IMR-90 (cell line): ENCODE measurements around the gene SSPN. TPM values are rescaled to one million over a fixed set of nuclear protein-coding genes. Genes with fewer than 3 reads are reported as not detected.

Experiments
- ATAC-seq: fragments of 200-7000 bp; cut with Tn5 transposase; 2 replicates; pipeline ENCODE4 v1.9.1; 2020; ENCODE audit warnings: low read depth, mild to moderate bottlenecking, moderate library complexity
- BruUV-seq: library from RNA; stranded (reverse); fragments of 400-500 nt; replicated peaks from 2 replicates; lab custom pipeline; 2021; lab: Mats Ljungman, UMichigan
- CTCF ChIA-PET: fragments of 300-600 bp; formaldehyde crosslinking; extraction: SDS; loops from one replicate; lab custom pipeline; 2021; ENCODE audit warnings: antibody characterized with exemption; lab: Yijun Ruan, JAX
- POLR2A ChIA-PET: fragments of 300-600 bp; sonication (Branson Sonifier 250); formaldehyde crosslinking; loops from one replicate; lab custom pipeline; 2022; ENCODE audit warnings: antibody characterized with exemption; ENCODE audit not compliant: unreplicated experiment; lab: Charles Lee
- DNase-seq: peaks from one replicate; pipeline ENCODE4 v3.0.0; 2013
- H2AFZ ChIP-seq: replicated peaks from 2 replicates; pipeline ENCODE3; 2013; ENCODE audit warnings: low read length, mild to moderate bottlenecking; ENCODE audit not compliant: poor library complexity
- H2AK5ac ChIP-seq: 2 replicates; pipeline ENCODE4 v1.6.1; 2013; ENCODE audit warnings: low read depth, low read length, inconsistent platforms
- H2AK9ac ChIP-seq: replicated peaks from 2 replicates; pipeline ENCODE3; 2013; ENCODE audit warnings: mild to moderate bottlenecking, low read depth, low read length, moderate library complexity; ENCODE audit not compliant: poor library complexity
- H2BK120ac ChIP-seq: 2 replicates; pipeline ENCODE4 v1.6.1; 2013; ENCODE audit warnings: low read depth, low read length, inconsistent platforms
- H2BK15ac ChIP-seq: 3 replicates; pipeline ENCODE4 v1.6.1; 2013; ENCODE audit warnings: low read depth, low read length, inconsistent platforms
- H2BK20ac ChIP-seq: 2 replicates; pipeline ENCODE4 v1.6.1; 2013; ENCODE audit warnings: low read depth, mild to moderate bottlenecking, inconsistent platforms, low read length, moderate library complexity
- H2BK5ac ChIP-seq: 2 replicates; pipeline ENCODE4 v1.6.1; 2013; ENCODE audit warnings: mild to moderate bottlenecking, low read depth, low read length, inconsistent platforms; ENCODE audit not compliant: poor library complexity, severe bottlenecking
- H3K14ac ChIP-seq: replicated peaks from 2 replicates; pipeline ENCODE4 v1.6.1; 2013; ENCODE audit warnings: low read depth, low read length, inconsistent platforms
- H3K18ac ChIP-seq: 2 replicates; pipeline ENCODE4 v1.6.1; 2013; ENCODE audit warnings: low read depth, low read length, control low read depth
- H3K23ac ChIP-seq: 2 replicates; pipeline ENCODE4 v1.6.1; 2013; ENCODE audit warnings: low read depth, low read length, inconsistent platforms
- H3K27ac ChIP-seq: 2 replicates; pipeline ENCODE4 v1.5.1; 2013; ENCODE audit warnings: mild to moderate bottlenecking, control low read depth, low read length; ENCODE audit not compliant: insufficient read depth
- H3K27me3 ChIP-seq: 2 replicates; pipeline ENCODE4 v1.6.1; 2013; ENCODE audit warnings: low read length; ENCODE audit not compliant: control insufficient read depth, insufficient read depth
- H3K36me3 ChIP-seq: 2 replicates; pipeline ENCODE4 v1.6.1; 2013; ENCODE audit warnings: low read length, mixed read lengths; ENCODE audit not compliant: control insufficient read depth, insufficient read depth
- H3K4ac ChIP-seq: 2 replicates; pipeline ENCODE4 v1.6.1; 2013; ENCODE audit warnings: low read depth, low read length, inconsistent platforms
- H3K4me1 ChIP-seq: 2 replicates; pipeline ENCODE4 v1.6.1; 2013; ENCODE audit warnings: low read length, mixed read lengths; ENCODE audit not compliant: control insufficient read depth, insufficient read depth
- H3K4me2 ChIP-seq: 2 replicates; pipeline ENCODE4 v1.6.1; 2013; ENCODE audit warnings: low read depth, mild to moderate bottlenecking, control low read depth, low read length, moderate library complexity
- H3K4me3 ChIP-seq: 2 replicates; pipeline ENCODE4 v1.5.1; 2013; ENCODE audit warnings: low read depth, mild to moderate bottlenecking, control low read depth, low read length, moderate library complexity; ENCODE audit not compliant: insufficient read depth
- H3K56ac ChIP-seq: 2 replicates; pipeline ENCODE4 v1.6.1; 2013; ENCODE audit warnings: low read length, inconsistent platforms; ENCODE audit not compliant: insufficient read depth; ENCODE audit errors: extremely low read depth
- H3K79me1 ChIP-seq, 2 experiments: 2 replicates each; pipeline ENCODE4 v1.6.1; 2013; ENCODE audit warnings: low read length in 2 of 2, inconsistent platforms in 1 of 2, low read depth in 1 of 2
- H3K9ac ChIP-seq: 2 replicates; pipeline ENCODE4 v1.6.1; 2013; ENCODE audit warnings: low read depth, low read length, control low read depth
- H3K9me1 ChIP-seq: 2 replicates; pipeline ENCODE4 v1.6.1; 2013; ENCODE audit warnings: low read length, inconsistent platforms; ENCODE audit not compliant: insufficient read depth
- H3K9me3 ChIP-seq: 2 replicates; pipeline ENCODE4 v1.6.1; 2013; ENCODE audit warnings: low read length; ENCODE audit not compliant: control insufficient read depth, insufficient read depth
- H4K20me1 ChIP-seq: 2 replicates; pipeline ENCODE4 v1.6.1; 2013; ENCODE audit warnings: low read length, inconsistent platforms; ENCODE audit not compliant: insufficient read depth
- H4K5ac ChIP-seq: 2 replicates; pipeline ENCODE4 v1.6.1; 2013; ENCODE audit warnings: mild to moderate bottlenecking, low read depth, low read length, control low read depth
- H4K8ac ChIP-seq, 2 experiments: 2 replicates each; pipeline ENCODE4 v1.6.1; 2013; ENCODE audit warnings: low read depth in 2 of 2, low read length in 2 of 2, control low read depth in 1 of 2, inconsistent platforms in 1 of 2
- H4K91ac ChIP-seq: 2 replicates; pipeline ENCODE4 v1.6.1; 2013; ENCODE audit warnings: low read depth, low read length, inconsistent platforms; ENCODE audit not compliant: insufficient read depth
- BHLHE40 ChIP-seq: fragments of 150-350 bp; IDR thresholded peaks from 2 replicates; pipeline ENCODE4 v1.6.1; 2016; ENCODE audit warnings: mild to moderate bottlenecking, low read depth, low read length
- CHD1 ChIP-seq: IDR thresholded peaks from 2 replicates; pipeline ENCODE4 v1.6.1; 2012; ENCODE audit warnings: low read depth, low read length, improper control_type of control experiment
- RCOR1 ChIP-seq: IDR thresholded peaks from 2 replicates; pipeline ENCODE4 v1.6.1; 2012; ENCODE audit warnings: mild to moderate bottlenecking, low read length, improper control_type of control experiment; ENCODE audit not compliant: insufficient replicate concordance
- RFX5 ChIP-seq: IDR thresholded peaks from 2 replicates; pipeline ENCODE4 v1.8.0; 2012; ENCODE audit warnings: low read depth, mild to moderate bottlenecking, low read length, moderate library complexity
- USF2 ChIP-seq: fragments of 150-350 bp; IDR thresholded peaks from 2 replicates; pipeline ENCODE4 v1.6.1; 2017; ENCODE audit warnings: mild to moderate bottlenecking, antibody characterized with exemption, low read length, low read depth
- WGBS, 2 experiments: methylation state at CpG; one replicate each; pipeline versions ENCODE4 v1.1.5 to v1.1.7; 2013; ENCODE audit warnings: missing lambda C conversion rate in 2 of 2; ENCODE audit not compliant: insufficient read length in 1 of 2; ENCODE audit errors: extremely low coverage in 2 of 2; 5-methylcytosine and 5-hydroxymethylcytosine counted together
- dilution Hi-C: fragments of 300-500 bp; cut with HindIII; formaldehyde crosslinking; loops from one replicate; pipeline ENCODE4 v1.14.3; 2018; ENCODE audit warnings: low sequenced_read_pairs; ENCODE audit not compliant: unreplicated experiment
- in situ Hi-C: fragments of 300-500 bp; cut with MboI; formaldehyde crosslinking; loops from 3 replicates; pipeline ENCODE4 v1.14.3; 2019; ENCODE audit warnings: low sequenced_read_pairs, inconsistent platforms, mixed read lengths
- intact Hi-C: fragments of 100-400 bp; cut with micrococcal nuclease; formaldehyde crosslinking; loops from 2 replicates; pipeline ENCODE4 v1.10.0; 2022
- polyA plus RNA-seq, 3 experiments: library from polyadenylated mRNA; depleted of rRNA; stranded (reverse); fragments of >200 nt; gene quantifications; 2 replicates each; pipeline ENCODE4 v1.2.3, GENCODE V29; 2012; ENCODE audit warnings: low replicate concordance in 1 of 3
- total RNA-seq: library from RNA; depleted of rRNA; stranded (reverse); fragments of >200 nt; gene quantifications from 2 replicates; pipeline ENCODE4 v1.2.3, GENCODE V29; 2012

SSPN gene
- total and polyA plus RNA-seq, 2 of the 4 experiments (the other 2 are of a cell fraction): 3.5 to 5.6 TPM

DNA sequence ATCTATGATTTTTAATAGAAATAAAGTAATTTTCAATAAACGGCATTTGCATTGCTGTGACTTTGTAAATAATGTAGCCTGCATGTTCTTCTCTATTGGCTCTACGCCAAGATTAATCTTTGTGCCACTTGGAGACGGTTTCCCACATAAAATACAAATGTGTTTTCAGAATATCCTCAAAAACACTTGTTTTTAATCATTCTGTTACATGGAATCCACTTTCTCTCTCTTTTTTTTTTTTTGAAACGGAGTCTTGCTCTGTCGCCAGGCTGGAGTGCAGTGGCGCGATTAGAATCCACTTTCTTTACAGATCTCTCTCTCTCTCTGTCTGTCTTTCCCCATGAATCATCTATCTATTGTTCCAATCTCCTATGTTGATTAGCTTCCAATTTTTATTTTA lies 22.8 kb upstream of the SSPN start:
- no peak overlapping the region for H2BK15ac ChIP-seq
- H3K9me3 ChIP-seq: no peaks in the 10 kb centered on the region
- no TSS peak for BruUV-seq
- intact Hi-C loops: no loop called here
- H3K79me1 ChIP-seq: no peaks in the 10 kb centered on the region
- H3K27me3 ChIP-seq: peaks cover 10% of the 10 kb centered on the region
- WGBS, 2 experiments: 86% methylated on average over 1 of the region's 7 CpGs; no CpG with 5 or more reads in 1 of the 2 experiments
- H3K4me2 ChIP-seq: no peak overlapping the region
- no peak overlapping the region for H2BK20ac ChIP-seq
- H3K18ac ChIP-seq: no peak overlapping the region
- in situ Hi-C loops: no loop called here
- no peaks in the 10 kb centered on the region for H3K9me1 ChIP-seq
- no peak overlapping the region for H2BK5ac ChIP-seq
- H3K9ac ChIP-seq: no peak overlapping the region
- DNase-seq (no peak), ATAC-seq (no peak)
- H3K27ac ChIP-seq: no peak overlapping the region
- dilution Hi-C loops: no loop called here
- H3K4me1 ChIP-seq: no peaks in the 10 kb centered on the region
- no peak overlapping the region for H3K56ac ChIP-seq
- no peak overlapping the region for H3K14ac ChIP-seq
- H2AK9ac ChIP-seq: no peak overlapping the region
- H2AFZ ChIP-seq: no peak overlapping the region
- no peak overlapping the region for H4K5ac ChIP-seq
- TF ChIP-seq BHLHE40: no peak
- TF ChIP-seq CHD1: no peak
- no peak for TF ChIP-seq RFX5
- no peak for TF ChIP-seq USF2
- TF ChIP-seq RCOR1: no peak
- H4K20me1 ChIP-seq: no peaks in the 10 kb centered on the region
- POLR2A ChIA-PET: no interaction called here
- no peak overlapping the region for H2AK5ac ChIP-seq
- no peak overlapping the region for H3K23ac ChIP-seq
- H3K36me3 ChIP-seq: no peaks in the 10 kb centered on the region
- no peak overlapping the region for H4K8ac ChIP-seq
- H4K91ac ChIP-seq: no peak overlapping the region
- no peak overlapping the region for H2BK120ac ChIP-seq
- no peak overlapping the region for H3K4ac ChIP-seq
- no peak overlapping the region for H3K4me3 ChIP-seq
- CTCF ChIA-PET: no interaction called here
